ENCODE measurements around the gene GRB14.

DNA sequence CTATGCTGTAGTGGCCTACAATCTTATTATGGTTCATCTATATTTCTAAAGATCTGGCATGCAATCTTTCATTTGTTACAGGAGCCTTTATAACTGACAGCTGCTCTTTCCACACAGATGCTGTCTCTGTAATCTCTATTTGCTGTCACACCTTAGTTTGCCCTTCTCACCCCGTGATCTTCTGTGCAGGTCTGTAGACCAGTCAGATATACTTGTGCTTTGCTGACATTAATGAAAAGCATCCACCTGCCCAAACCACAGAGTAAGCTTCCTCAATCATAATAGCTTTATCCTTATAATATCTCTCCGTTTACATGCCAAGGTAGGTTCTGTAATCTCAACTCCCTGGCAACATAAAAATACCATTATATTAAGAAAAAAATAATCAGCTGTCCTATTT lies 122.4 kb downstream of the GRB14 start:
- TF ChIP-seq, protein P1, sequence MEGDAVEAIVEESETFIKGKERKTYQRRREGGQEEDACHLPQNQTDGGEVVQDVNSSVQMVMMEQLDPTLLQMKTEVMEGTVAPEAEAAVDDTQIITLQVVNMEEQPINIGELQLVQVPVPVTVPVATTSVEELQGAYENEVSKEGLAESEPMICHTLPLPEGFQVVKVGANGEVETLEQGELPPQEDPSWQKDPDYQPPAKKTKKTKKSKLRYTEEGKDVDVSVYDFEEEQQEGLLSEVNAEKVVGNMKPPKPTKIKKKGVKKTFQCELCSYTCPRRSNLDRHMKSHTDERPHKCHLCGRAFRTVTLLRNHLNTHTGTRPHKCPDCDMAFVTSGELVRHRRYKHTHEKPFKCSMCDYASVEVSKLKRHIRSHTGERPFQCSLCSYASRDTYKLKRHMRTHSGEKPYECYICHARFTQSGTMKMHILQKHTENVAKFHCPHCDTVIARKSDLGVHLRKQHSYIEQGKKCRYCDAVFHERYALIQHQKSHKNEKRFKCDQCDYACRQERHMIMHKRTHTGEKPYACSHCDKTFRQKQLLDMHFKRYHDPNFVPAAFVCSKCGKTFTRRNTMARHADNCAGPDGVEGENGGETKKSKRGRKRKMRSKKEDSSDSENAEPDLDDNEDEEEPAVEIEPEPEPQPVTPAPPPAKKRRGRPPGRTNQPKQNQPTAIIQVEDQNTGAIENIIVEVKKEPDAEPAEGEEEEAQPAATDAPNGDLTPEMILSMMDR (IDR thresholded peaks at IDR 0.05) = no peak
- TF ChIP-seq POLR2A (IDR thresholded peaks at IDR 0.05) = no peak

Measured in uterus (tissue), 2 donors.